ENCODE results near the gene GPC1.

GPC1 gene

DNA sequence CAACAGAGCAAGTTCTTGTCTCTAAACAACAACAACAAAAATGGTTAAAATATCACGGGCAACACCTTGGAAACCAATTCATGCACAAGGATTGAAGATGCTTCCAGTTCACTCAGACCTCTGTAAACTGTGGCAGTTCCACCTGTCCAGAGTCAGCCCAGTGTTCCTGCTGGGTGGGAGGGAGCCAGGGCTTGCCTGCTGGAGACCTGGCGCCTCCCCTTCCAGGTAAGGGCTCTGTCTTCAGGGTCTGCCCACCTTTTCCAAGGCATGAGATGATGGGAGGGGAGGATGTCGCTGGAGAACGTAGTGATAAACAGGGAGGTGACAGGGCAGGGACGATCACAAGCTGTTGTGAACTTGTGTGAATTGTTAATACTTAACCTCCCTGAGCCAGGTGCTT lies 9.8 kb upstream of the GPC1 start:
- Histone ChIP-seq H3K4me3 (ENCODE audit: low read depth in 1 of 2, low read length in 1 of 2) (no peak overlapping the region), H3K36me3 (no peaks in the 10 kb centered on the region), H3K9me3 (peaks cover 7% of the 10 kb centered on the region), H3K27me3 (peaks cover 16% of the 10 kb centered on the region), H3K4me1 (ENCODE audit: control insufficient read depth in 1 of 2, insufficient read depth in 1 of 2, low read depth in 1 of 2, low read length in 1 of 2) (no peaks in the 10 kb centered on the region), H3K27ac (no peak overlapping the region)
- TF ChIP-seq CTCF (IDR thresholded peaks at IDR 0.05) = no peak

- H3K27ac ChIP-seq = no peak overlapping the region
- H3K9me3 ChIP-seq = no peaks in the 10 kb centered on the region
- TF ChIP-seq CTCF (IDR thresholded peaks at IDR 0.05) = no peak
These were observed 8.4 kb upstream of the GPC1 start for GRCh38 chr2:240426845-240427721.

GRCh38 chr2:240427729-240428128 lies 7.7 kb upstream of the GPC1 start:
- no peak overlapping the region for H3K4me3 ChIP-seq (ENCODE audit: low read depth in 1 of 2, low read length in 1 of 2)
- H3K4me1 ChIP-seq (ENCODE audit: control insufficient read depth in 1 of 2, insufficient read depth in 1 of 2, low read depth in 1 of 2, low read length in 1 of 2) = no peaks in the 10 kb centered on the region
- H3K9me3 ChIP-seq = no peaks in the 10 kb centered on the region
- no peak for TF ChIP-seq CTCF (IDR thresholded peaks at IDR 0.05)
- H3K36me3 ChIP-seq = no peaks in the 10 kb centered on the region
- peaks cover 35% of the 10 kb centered on the region for H3K27me3 ChIP-seq
- H3K27ac ChIP-seq = no peak overlapping the region

More at GRCh38 chr2:240426845-240427721, 8.4 kb upstream of the GPC1 start:
- H3K4me3 ChIP-seq (ENCODE audit: low read depth in 1 of 2, low read length in 1 of 2) = no peak overlapping the region
- H3K27me3 ChIP-seq = peaks cover 29% of the 10 kb centered on the region
- no peaks in the 10 kb centered on the region for H3K36me3 ChIP-seq
- H3K4me1 ChIP-seq (ENCODE audit: control insufficient read depth in 1 of 2, insufficient read depth in 1 of 2, low read depth in 1 of 2, low read length in 1 of 2) = no peaks in the 10 kb centered on the region

- H3K4me3 ChIP-seq (ENCODE audit: low read depth in 1 of 2, low read length in 1 of 2) = no peak overlapping the region
- no peak for TF ChIP-seq CTCF (IDR thresholded peaks at IDR 0.05)
- no peaks in the 10 kb centered on the region for H3K9me3 ChIP-seq
- peaks cover 40% of the 10 kb centered on the region for H3K27me3 ChIP-seq
- H3K4me1 ChIP-seq (ENCODE audit: control insufficient read depth in 1 of 2, insufficient read depth in 1 of 2, low read depth in 1 of 2, low read length in 1 of 2) = no peaks in the 10 kb centered on the region
- H3K36me3 ChIP-seq = no peaks in the 10 kb centered on the region
- H3K27ac ChIP-seq = no peak overlapping the region
These were observed 7.2 kb upstream of the GPC1 start for GRCh38 chr2:240428245-240428644.

DNA sequence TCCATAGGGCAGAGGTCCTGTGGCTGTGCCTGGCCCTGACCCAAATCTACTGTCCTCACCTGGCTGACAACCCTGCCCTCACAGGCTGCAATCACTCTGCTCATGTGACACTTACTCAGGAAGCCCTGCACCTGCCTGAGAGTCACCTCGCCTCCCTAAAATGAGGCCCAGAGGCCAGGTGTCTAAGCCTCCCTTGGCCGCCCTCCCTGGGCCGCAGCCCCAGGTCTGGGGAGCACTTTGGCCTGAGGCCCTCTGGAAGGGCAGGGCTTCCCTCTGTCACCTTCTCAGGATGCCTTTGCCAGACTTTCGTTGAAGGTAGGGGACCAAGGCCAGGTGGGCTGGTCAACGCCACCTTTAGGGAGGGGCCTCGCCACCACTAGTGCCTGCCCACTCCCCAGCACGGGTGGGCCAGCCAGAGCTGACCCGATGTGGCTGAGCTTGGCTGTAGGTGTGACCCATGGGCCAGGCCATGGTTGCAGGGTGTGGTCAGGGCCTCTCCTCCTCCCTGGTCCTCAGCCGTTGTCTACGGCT lies 6.1 kb upstream of the GPC1 start:
- H3K9me3 ChIP-seq = no peaks in the 10 kb centered on the region
- no peak overlapping the region for H3K4me3 ChIP-seq (ENCODE audit: low read depth in 1 of 2, low read length in 1 of 2)
- H3K27ac ChIP-seq = no peak overlapping the region
- H3K4me1 ChIP-seq (ENCODE audit: control insufficient read depth in 1 of 2, insufficient read depth in 1 of 2, low read depth in 1 of 2, low read length in 1 of 2) = no peaks in the 10 kb centered on the region
- peaks cover 52% of the 10 kb centered on the region for H3K27me3 ChIP-seq
- no peak for TF ChIP-seq CTCF (IDR thresholded peaks at IDR 0.05)
- no peaks in the 10 kb centered on the region for H3K36me3 ChIP-seq
